ENCODE results near the gene GYS2.
"Not testable (repeated sequence)": the region's sequence is repeated elsewhere in the genome, so short reads cannot be mapped to it uniquely, and the experiment has no call there.

GYS2 gene

GRCh38 chr12:21604245-21605101 is at the start of gene GYS2:
GYS2 (minus strand) TSS chr12:21604847; CDS start chr12:21604592, 255 bp downstream.
- FAIRE-seq = no peak

- FAIRE-seq = no peak
These were observed 47.2 kb upstream of the GYS2 start for GRCh38 chr12:21651821-21652220.

GRCh38 chr12:21650997-21651396 is 46.4 kb upstream of the GYS2 start:
- no peak for FAIRE-seq

- FAIRE-seq = no peak
These were observed 44.4 kb upstream of the GYS2 start for GRCh38 chr12:21649034-21649433.

- FAIRE-seq = no peak
These were observed 43.7 kb upstream of the GYS2 start for GRCh38 chr12:21648378-21648777.

- no peak for FAIRE-seq
These were observed 42.5 kb upstream of the GYS2 start for GRCh38 chr12:21647179-21647578.

- FAIRE-seq = not testable (repeated sequence)
These were observed 40.4 kb upstream of the GYS2 start for GRCh38 chr12:21645041-21645500.

- FAIRE-seq = no peak
These were observed 39.9 kb upstream of the GYS2 start for GRCh38 chr12:21644516-21644915.

GRCh38 chr12:21643758-21644157 is 39.1 kb upstream of the GYS2 start:
- no peak for FAIRE-seq

GRCh38 chr12:21642707-21643389 is 38.2 kb upstream of the GYS2 start:
- FAIRE-seq = no peak

GRCh38 chr12:21638054-21638891 is 33.6 kb upstream of the GYS2 start:
- FAIRE-seq = no peak

- no peak for FAIRE-seq
These were observed 29.6 kb upstream of the GYS2 start for GRCh38 chr12:21634245-21634644.

GRCh38 chr12:21631367-21631766 is 26.7 kb upstream of the GYS2 start:
- FAIRE-seq = no peak

- FAIRE-seq = no peak
These were observed 23.3 kb upstream of the GYS2 start for GRCh38 chr12:21627924-21628323.

GRCh38 chr12:21618566-21618965 is 13.9 kb upstream of the GYS2 start:
- FAIRE-seq = no peak

GRCh38 chr12:21617030-21617429 is 12.4 kb upstream of the GYS2 start:
- FAIRE-seq = no peak

- FAIRE-seq = no peak
These were observed 10.8 kb upstream of the GYS2 start for GRCh38 chr12:21615431-21615830.

- FAIRE-seq = no peak
These were observed 9.9 kb upstream of the GYS2 start for GRCh38 chr12:21614506-21614905.

GRCh38 chr12:21613931-21614330 is 9.3 kb upstream of the GYS2 start:
- FAIRE-seq = no peak

GRCh38 chr12:21608196-21608595 is 3.5 kb upstream of the GYS2 start:
- no peak for FAIRE-seq

- FAIRE-seq = peak; percentile 58
These were observed 3.1 kb upstream of the GYS2 start for GRCh38 chr12:21607701-21608100.

GRCh38 chr12:21606175-21606574 is 1.5 kb upstream of the GYS2 start:
- FAIRE-seq = no peak

- FAIRE-seq = no peak
These were observed 1.9 kb downstream of the GYS2 start for GRCh38 chr12:21602774-21603173.

Measured in TTC549 (cell line).